GM23338 (cell line): ENCODE measurements around the gene SERPINA1. TPM values are rescaled to one million over a fixed set of nuclear protein-coding genes. Genes with fewer than 3 reads are reported as not detected.

Experiments used
- ATAC-seq: fragments of 200-7000 bp; cut with Tn5 transposase; 3 replicates; pipeline ENCODE4 v1.9.1; 2020
- DNase-seq: peaks from one replicate; pipeline ENCODE4 v3.0.0-alpha.2; 2015; ENCODE audit warnings: low spot score
- H2AFZ ChIP-seq: fragments of 200-600 bp; sonication (generic); 2 replicates; pipeline ENCODE4 v1.8.0; 2016; ENCODE audit warnings: antibody characterized with exemption, mild to moderate bottlenecking, moderate library complexity
- H3F3A ChIP-seq: fragments of 200-600 bp; sonication (generic); replicated peaks from 2 replicates; pipeline ENCODE4 v1.8.0; 2017; ENCODE audit warnings: antibody characterized with exemption, mixed run types, low read depth
- H3K27ac ChIP-seq: fragments of 200-600 bp; sonication (generic); 2 replicates; pipeline ENCODE4 v1.6.1; 2016; ENCODE audit warnings: low read depth
- H3K27me3 ChIP-seq: fragments of 200-600 bp; sonication (generic); 2 replicates; pipeline ENCODE4 v1.8.0; 2016; ENCODE audit warnings: mild to moderate bottlenecking, mixed run types, moderate library complexity; ENCODE audit not compliant: insufficient read depth
- H3K36me3 ChIP-seq: fragments of 200-600 bp; sonication (generic); 2 replicates; pipeline ENCODE4 v1.8.0; 2016; ENCODE audit warnings: mild to moderate bottlenecking; ENCODE audit not compliant: insufficient read depth
- H3K4me1 ChIP-seq: fragments of 200-600 bp; sonication (generic); 2 replicates; pipeline ENCODE4 v1.8.0; 2016; ENCODE audit warnings: mild to moderate bottlenecking, moderate library complexity; ENCODE audit not compliant: insufficient read depth
- H3K4me2 ChIP-seq: fragments of 200-600 bp; sonication (generic); 2 replicates; pipeline ENCODE4 v1.7.1; 2017; ENCODE audit warnings: mixed run types
- H3K4me3 ChIP-seq: fragments of 200-600 bp; sonication (generic); 2 replicates; pipeline ENCODE4 v1.6.1; 2016; ENCODE audit warnings: mixed run types
- H3K79me2 ChIP-seq: fragments of 200-600 bp; sonication (generic); replicated peaks from 2 replicates; pipeline ENCODE4 v1.8.0; 2017; ENCODE audit warnings: mild to moderate bottlenecking; ENCODE audit not compliant: insufficient read depth
- H3K9me2 ChIP-seq: fragments of 200-600 bp; sonication (generic); 2 replicates; pipeline ENCODE4 v1.8.0; 2017; ENCODE audit not compliant: insufficient read depth
- H4K20me1 ChIP-seq: fragments of 200-600 bp; sonication (generic); replicated peaks from 2 replicates; pipeline ENCODE4 v1.8.0; 2017; ENCODE audit warnings: mild to moderate bottlenecking; ENCODE audit not compliant: insufficient read depth
- H3K27ac Mint-ChIP-seq: 2 replicates; pipeline ENCODE4 v1.8.0; 2020; ENCODE audit warnings: inconsistent platforms, mild to moderate bottlenecking, moderate library complexity, mixed read lengths
- H3K27me3 Mint-ChIP-seq: 3 replicates; pipeline ENCODE4 v1.8.0; 2022; ENCODE audit warnings: low read depth, mild to moderate bottlenecking, moderate library complexity, mixed read lengths, inconsistent platforms; ENCODE audit not compliant: insufficient read depth, poor library complexity
- H3K36me3 Mint-ChIP-seq: 3 replicates; pipeline ENCODE4 v1.8.0; 2021; ENCODE audit warnings: low read depth, mild to moderate bottlenecking, inconsistent platforms, moderate library complexity, mixed read lengths
- H3K4me1 Mint-ChIP-seq: 3 replicates; pipeline ENCODE4 v1.8.0; 2020; ENCODE audit warnings: mild to moderate bottlenecking, inconsistent platforms, mixed read lengths
- H3K4me3 Mint-ChIP-seq: 3 replicates; pipeline ENCODE4 v1.8.0; 2021; ENCODE audit warnings: moderate library complexity, mild to moderate bottlenecking, inconsistent platforms, mixed read lengths
- H3K9me3 Mint-ChIP-seq: 3 replicates; pipeline ENCODE4 v1.8.0; 2020; ENCODE audit warnings: moderate library complexity, mild to moderate bottlenecking, inconsistent platforms, mixed read lengths
- CREB1 ChIP-seq: fragments of 250-450 bp; sonication (Bioruptor Pico); IDR thresholded peaks from 2 replicates; pipeline ENCODE4 v1.5.0; 2020; ENCODE audit warnings: low read depth, mild to moderate bottlenecking, moderate library complexity
- EZH2 ChIP-seq: fragments of 200-600 bp; sonication (generic); IDR thresholded peaks from one replicate; pipeline ENCODE4 v1.8.0; 2017; ENCODE audit warnings: antibody characterized with exemption, mild to moderate bottlenecking, low read depth; ENCODE audit not compliant: unreplicated experiment
- EZH2phosphoT487 ChIP-seq: fragments of 200-600 bp; sonication (generic); IDR thresholded peaks from one replicate; pipeline ENCODE4 v1.8.1; 2018; ENCODE audit warnings: antibody characterized with exemption; ENCODE audit not compliant: unreplicated experiment
- JUNB ChIP-seq: IDR thresholded peaks from one replicate; pipeline ENCODE4 v1.6.1; 2016; ENCODE audit warnings: antibody characterized with exemption; ENCODE audit not compliant: unreplicated experiment
- NANOG ChIP-seq: IDR thresholded peaks from 2 replicates; pipeline ENCODE4 v1.6.1; 2016; ENCODE audit warnings: antibody characterized with exemption, borderline replicate concordance
- POLR2AphosphoS5 ChIP-seq: IDR thresholded peaks from 2 replicates; pipeline ENCODE4 v1.6.1; 2016; ENCODE audit warnings: antibody characterized with exemption, low read depth
- STAT1 ChIP-seq: IDR thresholded peaks from one replicate; pipeline ENCODE4 v1.6.1; 2016; ENCODE audit warnings: antibody characterized with exemption; ENCODE audit not compliant: unreplicated experiment
- ZNF114 ChIP-seq: fragments of 250-450 bp; sonication (Bioruptor Pico); IDR thresholded peaks from 2 replicates; pipeline ENCODE4 v1.5.0; 2020; ENCODE audit warnings: mild to moderate bottlenecking, moderate library complexity
- ZNF331 ChIP-seq: fragments of 250-450 bp; sonication (Bioruptor Pico); IDR thresholded peaks from 2 replicates; pipeline ENCODE4 v1.5.0; 2020; ENCODE audit warnings: low read depth, mild to moderate bottlenecking, moderate library complexity
- polyA plus RNA-seq: library from polyadenylated mRNA; unstranded; fragments of >200 nt; fragmentation: Nextera tagmentation; extraction: Ambion mirVana; gene quantifications from 2 replicates; pipeline ENCODE4 v1.2.1, GENCODE V29; 2016
- total RNA-seq: library from RNA; depleted of rRNA; stranded (reverse); fragments of >200 nt; shearing (Covaris generic); gene quantifications from 2 replicates; pipeline ENCODE4 v1.2.3, GENCODE V29; 2014
- TF ChIP-seq, protein P1 (sequence below): IDR thresholded peaks from one replicate; pipeline ENCODE4 v1.6.1; 2018; ENCODE audit warnings: antibody characterized with exemption; ENCODE audit not compliant: unreplicated experiment
- TF ChIP-seq, protein P2 (sequence below), 2 experiments: fragments of 200-600 bp in 1 of 2; sonication (generic) in 1 of 2; conservative IDR thresholded peaks; 2 replicates each; pipeline versions ENCODE4 v1.5.1 to v1.6.1; 2016 to 2017; ENCODE audit warnings: antibody characterized with exemption in 2 of 2, low read depth in 2 of 2, mild to moderate bottlenecking in 2 of 2, moderate library complexity in 1 of 2
- TF ChIP-seq, protein P3 (sequence below): fragments of 250-450 bp; sonication (Bioruptor Pico); IDR thresholded peaks from 2 replicates; pipeline ENCODE4 v1.5.0; 2020; ENCODE audit warnings: mild to moderate bottlenecking, moderate library complexity
- TF ChIP-seq, protein P4 (sequence below): IDR thresholded peaks from 2 replicates; pipeline ENCODE4 v1.6.1; 2016; ENCODE audit warnings: antibody characterized with exemption

The SERPINA1 gene
- total and polyA plus RNA-seq, 2 experiments from 2014 or later, result not detected

DNA sequence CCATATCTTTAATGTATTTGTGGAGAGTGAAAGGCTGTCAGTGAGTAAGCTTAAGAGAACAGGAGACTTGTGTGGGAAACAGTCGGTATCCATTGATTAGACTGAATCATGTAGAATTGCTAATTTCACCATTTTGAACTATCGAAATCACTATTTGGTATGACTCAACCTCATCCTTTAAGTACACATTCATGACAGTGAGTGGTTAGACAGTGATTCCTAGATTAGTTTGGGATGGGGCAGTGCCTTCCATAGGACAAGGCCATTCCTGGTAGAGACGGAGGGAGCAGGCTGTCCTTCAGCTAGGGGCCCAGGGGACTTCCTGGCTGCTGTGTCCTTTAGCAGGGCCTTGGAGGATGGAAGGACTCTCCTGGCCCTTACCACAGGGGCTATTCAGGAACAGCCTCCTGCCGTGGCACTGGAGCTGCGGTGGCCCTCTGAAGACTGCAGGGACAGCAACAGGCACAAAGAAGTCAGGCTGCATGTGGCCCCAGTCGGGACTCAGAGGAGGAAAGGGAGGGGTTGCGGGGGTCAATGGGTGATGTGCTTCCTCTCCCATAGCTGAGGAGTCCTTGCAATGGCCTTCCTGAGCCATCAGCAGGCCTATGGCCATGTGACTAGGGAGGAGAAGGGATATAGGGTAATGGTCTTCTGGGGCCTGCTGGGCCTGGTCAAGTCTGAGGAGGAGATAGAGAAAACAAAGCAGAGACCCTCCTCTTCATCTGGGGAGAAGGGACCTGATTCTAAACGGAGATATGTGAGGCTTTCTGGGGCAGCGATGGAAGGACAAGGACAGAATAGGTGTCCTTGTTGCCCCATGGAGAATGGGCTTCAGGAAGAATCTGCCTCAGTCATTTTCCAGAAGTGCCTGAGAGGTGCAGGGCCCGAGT is 11.2 kb downstream of the SERPINA1 start:
- no peaks in the 10 kb centered on the region; the same call in 2 of the 3 replicates for H3K9me3 Mint-ChIP-seq

More for the DNA sequence above, 11.2 kb downstream of the SERPINA1 start:
- H3K27me3 ChIP-seq, result no peaks in the 10 kb centered on the region
- H3K4me3 ChIP-seq, result no peak overlapping the region
- no peak overlapping the region for H3K4me2 ChIP-seq
- H3K9me2 ChIP-seq, result peaks cover 4% of the 10 kb centered on the region; the same call in 1 of the 2 replicates
- peaks cover 10% of the 10 kb centered on the region for H3K27me3 Mint-ChIP-seq
- no peaks in the 10 kb centered on the region for H4K20me1 ChIP-seq
- no peaks in the 10 kb centered on the region for H3F3A ChIP-seq
- TF ChIP-seq ZNF114 (CRISPR knock-in tag), result no peak
- TF ChIP-seq EZH2, result no peak
- TF ChIP-seq, protein P1, sequence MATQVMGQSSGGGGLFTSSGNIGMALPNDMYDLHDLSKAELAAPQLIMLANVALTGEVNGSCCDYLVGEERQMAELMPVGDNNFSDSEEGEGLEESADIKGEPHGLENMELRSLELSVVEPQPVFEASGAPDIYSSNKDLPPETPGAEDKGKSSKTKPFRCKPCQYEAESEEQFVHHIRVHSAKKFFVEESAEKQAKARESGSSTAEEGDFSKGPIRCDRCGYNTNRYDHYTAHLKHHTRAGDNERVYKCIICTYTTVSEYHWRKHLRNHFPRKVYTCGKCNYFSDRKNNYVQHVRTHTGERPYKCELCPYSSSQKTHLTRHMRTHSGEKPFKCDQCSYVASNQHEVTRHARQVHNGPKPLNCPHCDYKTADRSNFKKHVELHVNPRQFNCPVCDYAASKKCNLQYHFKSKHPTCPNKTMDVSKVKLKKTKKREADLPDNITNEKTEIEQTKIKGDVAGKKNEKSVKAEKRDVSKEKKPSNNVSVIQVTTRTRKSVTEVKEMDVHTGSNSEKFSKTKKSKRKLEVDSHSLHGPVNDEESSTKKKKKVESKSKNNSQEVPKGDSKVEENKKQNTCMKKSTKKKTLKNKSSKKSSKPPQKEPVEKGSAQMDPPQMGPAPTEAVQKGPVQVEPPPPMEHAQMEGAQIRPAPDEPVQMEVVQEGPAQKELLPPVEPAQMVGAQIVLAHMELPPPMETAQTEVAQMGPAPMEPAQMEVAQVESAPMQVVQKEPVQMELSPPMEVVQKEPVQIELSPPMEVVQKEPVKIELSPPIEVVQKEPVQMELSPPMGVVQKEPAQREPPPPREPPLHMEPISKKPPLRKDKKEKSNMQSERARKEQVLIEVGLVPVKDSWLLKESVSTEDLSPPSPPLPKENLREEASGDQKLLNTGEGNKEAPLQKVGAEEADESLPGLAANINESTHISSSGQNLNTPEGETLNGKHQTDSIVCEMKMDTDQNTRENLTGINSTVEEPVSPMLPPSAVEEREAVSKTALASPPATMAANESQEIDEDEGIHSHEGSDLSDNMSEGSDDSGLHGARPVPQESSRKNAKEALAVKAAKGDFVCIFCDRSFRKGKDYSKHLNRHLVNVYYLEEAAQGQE, result no peak
- TF ChIP-seq, protein P2, sequence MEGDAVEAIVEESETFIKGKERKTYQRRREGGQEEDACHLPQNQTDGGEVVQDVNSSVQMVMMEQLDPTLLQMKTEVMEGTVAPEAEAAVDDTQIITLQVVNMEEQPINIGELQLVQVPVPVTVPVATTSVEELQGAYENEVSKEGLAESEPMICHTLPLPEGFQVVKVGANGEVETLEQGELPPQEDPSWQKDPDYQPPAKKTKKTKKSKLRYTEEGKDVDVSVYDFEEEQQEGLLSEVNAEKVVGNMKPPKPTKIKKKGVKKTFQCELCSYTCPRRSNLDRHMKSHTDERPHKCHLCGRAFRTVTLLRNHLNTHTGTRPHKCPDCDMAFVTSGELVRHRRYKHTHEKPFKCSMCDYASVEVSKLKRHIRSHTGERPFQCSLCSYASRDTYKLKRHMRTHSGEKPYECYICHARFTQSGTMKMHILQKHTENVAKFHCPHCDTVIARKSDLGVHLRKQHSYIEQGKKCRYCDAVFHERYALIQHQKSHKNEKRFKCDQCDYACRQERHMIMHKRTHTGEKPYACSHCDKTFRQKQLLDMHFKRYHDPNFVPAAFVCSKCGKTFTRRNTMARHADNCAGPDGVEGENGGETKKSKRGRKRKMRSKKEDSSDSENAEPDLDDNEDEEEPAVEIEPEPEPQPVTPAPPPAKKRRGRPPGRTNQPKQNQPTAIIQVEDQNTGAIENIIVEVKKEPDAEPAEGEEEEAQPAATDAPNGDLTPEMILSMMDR (conservative IDR thresholded peaks at IDR 0.05; ENCODE audit: low read depth in 2 of 2), result no peak
- no peak for TF ChIP-seq POLR2AphosphoS5
- no peak for TF ChIP-seq STAT1
- TF ChIP-seq, protein P3, sequence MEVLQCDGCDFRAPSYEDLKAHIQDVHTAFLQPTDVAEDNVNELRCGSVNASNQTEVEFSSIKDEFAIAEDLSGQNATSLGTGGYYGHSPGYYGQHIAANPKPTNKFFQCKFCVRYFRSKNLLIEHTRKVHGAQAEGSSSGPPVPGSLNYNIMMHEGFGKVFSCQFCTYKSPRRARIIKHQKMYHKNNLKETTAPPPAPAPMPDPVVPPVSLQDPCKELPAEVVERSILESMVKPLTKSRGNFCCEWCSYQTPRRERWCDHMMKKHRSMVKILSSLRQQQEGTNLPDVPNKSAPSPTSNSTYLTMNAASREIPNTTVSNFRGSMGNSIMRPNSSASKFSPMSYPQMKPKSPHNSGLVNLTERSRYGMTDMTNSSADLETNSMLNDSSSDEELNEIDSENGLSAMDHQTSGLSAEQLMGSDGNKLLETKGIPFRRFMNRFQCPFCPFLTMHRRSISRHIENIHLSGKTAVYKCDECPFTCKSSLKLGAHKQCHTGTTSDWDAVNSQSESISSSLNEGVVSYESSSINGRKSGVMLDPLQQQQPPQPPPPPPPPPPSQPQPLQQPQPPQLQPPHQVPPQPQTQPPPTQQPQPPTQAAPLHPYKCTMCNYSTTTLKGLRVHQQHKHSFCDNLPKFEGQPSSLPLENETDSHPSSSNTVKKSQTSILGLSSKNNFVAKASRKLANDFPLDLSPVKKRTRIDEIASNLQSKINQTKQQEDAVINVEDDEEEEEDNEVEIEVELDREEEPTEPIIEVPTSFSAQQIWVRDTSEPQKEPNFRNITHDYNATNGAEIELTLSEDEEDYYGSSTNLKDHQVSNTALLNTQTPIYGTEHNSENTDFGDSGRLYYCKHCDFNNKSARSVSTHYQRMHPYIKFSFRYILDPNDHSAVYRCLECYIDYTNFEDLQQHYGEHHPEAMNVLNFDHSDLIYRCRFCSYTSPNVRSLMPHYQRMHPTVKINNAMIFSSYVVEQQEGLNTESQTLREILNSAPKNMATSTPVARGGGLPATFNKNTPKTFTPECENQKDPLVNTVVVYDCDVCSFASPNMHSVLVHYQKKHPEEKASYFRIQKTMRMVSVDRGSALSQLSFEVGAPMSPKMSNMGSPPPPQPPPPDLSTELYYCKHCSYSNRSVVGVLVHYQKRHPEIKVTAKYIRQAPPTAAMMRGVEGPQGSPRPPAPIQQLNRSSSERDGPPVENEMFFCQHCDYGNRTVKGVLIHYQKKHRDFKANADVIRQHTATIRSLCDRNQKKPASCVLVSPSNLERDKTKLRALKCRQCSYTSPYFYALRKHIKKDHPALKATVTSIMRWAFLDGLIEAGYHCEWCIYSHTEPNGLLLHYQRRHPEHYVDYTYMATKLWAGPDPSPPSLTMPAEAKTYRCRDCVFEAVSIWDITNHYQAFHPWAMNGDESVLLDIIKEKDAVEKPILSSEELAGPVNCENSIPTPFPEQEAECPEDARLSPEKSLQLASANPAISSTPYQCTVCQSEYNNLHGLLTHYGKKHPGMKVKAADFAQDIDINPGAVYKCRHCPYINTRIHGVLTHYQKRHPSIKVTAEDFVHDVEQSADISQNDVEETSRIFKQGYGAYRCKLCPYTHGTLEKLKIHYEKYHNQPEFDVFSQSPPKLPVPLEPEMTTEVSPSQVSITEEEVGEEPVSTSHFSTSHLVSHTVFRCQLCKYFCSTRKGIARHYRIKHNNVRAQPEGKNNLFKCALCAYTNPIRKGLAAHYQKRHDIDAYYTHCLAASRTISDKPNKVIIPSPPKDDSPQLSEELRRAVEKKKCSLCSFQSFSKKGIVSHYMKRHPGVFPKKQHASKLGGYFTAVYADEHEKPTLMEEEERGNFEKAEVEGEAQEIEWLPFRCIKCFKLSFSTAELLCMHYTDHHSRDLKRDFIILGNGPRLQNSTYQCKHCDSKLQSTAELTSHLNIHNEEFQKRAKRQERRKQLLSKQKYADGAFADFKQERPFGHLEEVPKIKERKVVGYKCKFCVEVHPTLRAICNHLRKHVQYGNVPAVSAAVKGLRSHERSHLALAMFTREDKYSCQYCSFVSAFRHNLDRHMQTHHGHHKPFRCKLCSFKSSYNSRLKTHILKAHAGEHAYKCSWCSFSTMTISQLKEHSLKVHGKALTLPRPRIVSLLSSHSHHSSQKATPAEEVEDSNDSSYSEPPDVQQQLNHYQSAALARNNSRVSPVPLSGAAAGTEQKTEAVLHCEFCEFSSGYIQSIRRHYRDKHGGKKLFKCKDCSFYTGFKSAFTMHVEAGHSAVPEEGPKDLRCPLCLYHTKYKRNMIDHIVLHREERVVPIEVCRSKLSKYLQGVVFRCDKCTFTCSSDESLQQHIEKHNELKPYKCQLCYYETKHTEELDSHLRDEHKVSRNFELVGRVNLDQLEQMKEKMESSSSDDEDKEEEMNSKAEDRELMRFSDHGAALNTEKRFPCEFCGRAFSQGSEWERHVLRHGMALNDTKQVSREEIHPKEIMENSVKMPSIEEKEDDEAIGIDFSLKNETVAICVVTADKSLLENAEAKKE, result no peak
- TF ChIP-seq ZNF331, result no peak
- TF ChIP-seq EZH2phosphoT487, result no peak
- TF ChIP-seq NANOG, result no peak
- TF ChIP-seq, protein P4, sequence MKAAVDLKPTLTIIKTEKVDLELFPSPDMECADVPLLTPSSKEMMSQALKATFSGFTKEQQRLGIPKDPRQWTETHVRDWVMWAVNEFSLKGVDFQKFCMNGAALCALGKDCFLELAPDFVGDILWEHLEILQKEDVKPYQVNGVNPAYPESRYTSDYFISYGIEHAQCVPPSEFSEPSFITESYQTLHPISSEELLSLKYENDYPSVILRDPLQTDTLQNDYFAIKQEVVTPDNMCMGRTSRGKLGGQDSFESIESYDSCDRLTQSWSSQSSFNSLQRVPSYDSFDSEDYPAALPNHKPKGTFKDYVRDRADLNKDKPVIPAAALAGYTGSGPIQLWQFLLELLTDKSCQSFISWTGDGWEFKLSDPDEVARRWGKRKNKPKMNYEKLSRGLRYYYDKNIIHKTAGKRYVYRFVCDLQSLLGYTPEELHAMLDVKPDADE, result no peak
- no peak for TF ChIP-seq CREB1 (CRISPR knock-in tag)
- no peak for TF ChIP-seq JUNB
- no peaks in the 10 kb centered on the region; the same call in 2 of the 3 replicates for H3K36me3 Mint-ChIP-seq
- H3K27ac ChIP-seq, result no peak overlapping the region
- no peak overlapping the region for H2AFZ ChIP-seq
- H3K27ac Mint-ChIP-seq, result no peak overlapping the region
- no peaks in the 10 kb centered on the region for H3K36me3 ChIP-seq
- H3K79me2 ChIP-seq, result no peaks in the 10 kb centered on the region
- peaks cover 21% of the 10 kb centered on the region for H3K4me1 Mint-ChIP-seq
- ATAC-seq (no peak), DNase-seq (no peak)
- peaks cover 9% of the 10 kb centered on the region for H3K4me1 ChIP-seq
- H3K4me3 Mint-ChIP-seq, result no peak overlapping the region
